Breast epithelium (tissue), 4 donors: ENCODE results near the gene C2orf68. TPM values are rescaled to one million over a fixed set of nuclear protein-coding genes. Genes with fewer than 3 reads are reported as not detected.
A peak's percentile ranks its signal among the peaks of the same experiment; 100 is the strongest.

Experiments used
- DNase-seq, 2 donors: peaks; one replicate each; pipeline ENCODE4 v3.0.0-alpha.2; 2019; ENCODE audit warnings: low spot score in 2 of 2
- H3K27ac ChIP-seq, 2 donors: fragments of 200-600 bp; sonication (generic) in 1 of 2; one replicate each; pipeline ENCODE4 v1.5.1; 2016 to 2019; ENCODE audit warnings: mild to moderate bottlenecking in 1 of 2
- H3K27me3 ChIP-seq, 2 donors: fragments of 200-600 bp; sonication (generic) in 1 of 2; one replicate each; pipeline versions ENCODE4 v1.5.1 to v1.6.0; 2017 to 2019; ENCODE audit warnings: control low read depth in 1 of 2, mild to moderate bottlenecking in 1 of 2
- H3K36me3 ChIP-seq: fragments of 200-600 bp; one replicate; pipeline ENCODE4 v1.5.1; 2019
- H3K4me1 ChIP-seq, 2 donors: fragments of 200-600 bp; sonication (generic); one replicate each; pipeline ENCODE4 v1.5.1; 2016 to 2019; ENCODE audit warnings: control low read depth in 1 of 2
- H3K4me3 ChIP-seq, 3 donors: fragments of 200-600 bp; sonication (generic); 1 replicate in 2 of 3; 2 replicates in 1 of 3; pipeline ENCODE4 v1.5.1; 2016 to 2019; ENCODE audit warnings: mild to moderate bottlenecking in 3 of 3, moderate library complexity in 2 of 3
- H3K9me3 ChIP-seq, 2 donors: fragments of 200-600 bp; sonication (generic) in 1 of 2; one replicate each; pipeline ENCODE4 v1.5.1; 2016 to 2019; ENCODE audit warnings: control low read depth in 1 of 2
- POLR2A ChIP-seq: fragments of 450-650 bp; IDR thresholded peaks from one replicate; pipeline ENCODE4 v1.6.1; 2016; ENCODE audit warnings: antibody characterized with exemption, mild to moderate bottlenecking, moderate library complexity
- POLR2AphosphoS5 ChIP-seq, 3 donors: sonication (generic); formaldehyde crosslinking; IDR thresholded peaks; one replicate each; pipeline ENCODE4 v1.6.1; 2017; ENCODE audit warnings: antibody characterized with exemption in 3 of 3
- intact Hi-C: fragments of 100-400 bp; cut with DNase I; formaldehyde crosslinking; loops from one replicate; pipeline ENCODE4 v1.15.1; 2023; ENCODE audit warnings: low total_unique reads
- total RNA-seq, 3 donors: library from RNA; depleted of rRNA; stranded (reverse); fragments of >200 nt; gene quantifications; one replicate each; pipeline ENCODE4 v1.1.0, GENCODE V29; 2016
- TF ChIP-seq, protein P1 (sequence below), 3 donors: fragments of 450-650 bp; IDR thresholded peaks; one replicate each; pipeline ENCODE4 v1.5.1; 2016 to 2017; ENCODE audit warnings: antibody characterized with exemption in 3 of 3, mild to moderate bottlenecking in 3 of 3, moderate library complexity in 3 of 3

Gene C2orf68
- total RNA-seq, 3 donors from 2014 or later = 13.9 to 26.6 (median 16.1) TPM

DNA sequence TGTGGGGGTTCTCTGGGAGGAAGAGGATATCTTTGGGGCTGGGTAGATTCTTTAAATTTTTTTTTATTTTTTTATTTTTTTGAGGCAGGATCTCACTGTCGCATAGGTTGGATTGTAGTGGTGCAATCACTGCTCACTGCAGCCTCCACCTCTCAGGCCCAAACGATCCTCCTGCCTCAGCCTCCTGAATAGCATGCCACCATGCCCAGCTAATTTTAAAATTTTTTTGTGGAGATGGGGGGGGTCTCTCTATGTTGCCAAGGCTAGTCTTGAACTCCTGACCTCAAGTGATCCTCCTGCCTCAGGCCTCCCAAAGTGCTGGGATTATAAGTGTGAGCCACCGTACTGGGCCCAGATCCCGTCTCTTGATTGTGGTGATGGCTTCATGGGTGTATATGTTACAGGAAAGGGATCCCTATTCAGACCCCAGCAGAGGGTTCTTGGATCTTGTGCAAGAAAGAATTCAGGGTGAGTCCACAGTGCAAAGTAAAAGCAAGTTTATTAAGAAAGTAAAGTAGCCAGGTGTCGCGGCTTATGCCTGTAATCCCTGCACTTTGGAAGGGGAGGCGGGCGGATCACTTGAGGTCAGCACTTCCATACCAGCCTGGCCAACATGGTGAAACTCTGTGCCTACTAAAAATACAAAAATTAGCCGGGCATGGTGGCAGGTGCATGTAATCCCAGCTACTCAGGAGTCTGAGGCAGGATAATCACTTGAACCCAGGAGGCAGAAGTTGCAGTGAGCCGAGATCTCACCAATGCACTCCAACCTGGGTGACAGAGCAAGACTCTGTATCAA lies 2.0 kb upstream of the C2orf68 start:
- TF ChIP-seq, protein P1, sequence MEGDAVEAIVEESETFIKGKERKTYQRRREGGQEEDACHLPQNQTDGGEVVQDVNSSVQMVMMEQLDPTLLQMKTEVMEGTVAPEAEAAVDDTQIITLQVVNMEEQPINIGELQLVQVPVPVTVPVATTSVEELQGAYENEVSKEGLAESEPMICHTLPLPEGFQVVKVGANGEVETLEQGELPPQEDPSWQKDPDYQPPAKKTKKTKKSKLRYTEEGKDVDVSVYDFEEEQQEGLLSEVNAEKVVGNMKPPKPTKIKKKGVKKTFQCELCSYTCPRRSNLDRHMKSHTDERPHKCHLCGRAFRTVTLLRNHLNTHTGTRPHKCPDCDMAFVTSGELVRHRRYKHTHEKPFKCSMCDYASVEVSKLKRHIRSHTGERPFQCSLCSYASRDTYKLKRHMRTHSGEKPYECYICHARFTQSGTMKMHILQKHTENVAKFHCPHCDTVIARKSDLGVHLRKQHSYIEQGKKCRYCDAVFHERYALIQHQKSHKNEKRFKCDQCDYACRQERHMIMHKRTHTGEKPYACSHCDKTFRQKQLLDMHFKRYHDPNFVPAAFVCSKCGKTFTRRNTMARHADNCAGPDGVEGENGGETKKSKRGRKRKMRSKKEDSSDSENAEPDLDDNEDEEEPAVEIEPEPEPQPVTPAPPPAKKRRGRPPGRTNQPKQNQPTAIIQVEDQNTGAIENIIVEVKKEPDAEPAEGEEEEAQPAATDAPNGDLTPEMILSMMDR (IDR thresholded peaks at IDR 0.05) = no peak
- no peak for TF ChIP-seq POLR2AphosphoS5 (IDR thresholded peaks at IDR 0.05)
- Histone ChIP-seq H3K27ac (no peak overlapping the region), H3K27me3 (no peaks in the 10 kb centered on the region), H3K36me3 (no peaks in the 10 kb centered on the region), H3K9me3 (no peaks in the 10 kb centered on the region), H3K4me3 (no peak overlapping the region), H3K4me1 (peaks cover 0 to 8% of the 10 kb centered on the region in 2 donors)
- no peak for DNase-seq
- intact Hi-C loops = loop anchor here (2.0 kb wide), 1 partner anchor 95 kb away; no protein-coding TSS in a partner anchor

DNA sequence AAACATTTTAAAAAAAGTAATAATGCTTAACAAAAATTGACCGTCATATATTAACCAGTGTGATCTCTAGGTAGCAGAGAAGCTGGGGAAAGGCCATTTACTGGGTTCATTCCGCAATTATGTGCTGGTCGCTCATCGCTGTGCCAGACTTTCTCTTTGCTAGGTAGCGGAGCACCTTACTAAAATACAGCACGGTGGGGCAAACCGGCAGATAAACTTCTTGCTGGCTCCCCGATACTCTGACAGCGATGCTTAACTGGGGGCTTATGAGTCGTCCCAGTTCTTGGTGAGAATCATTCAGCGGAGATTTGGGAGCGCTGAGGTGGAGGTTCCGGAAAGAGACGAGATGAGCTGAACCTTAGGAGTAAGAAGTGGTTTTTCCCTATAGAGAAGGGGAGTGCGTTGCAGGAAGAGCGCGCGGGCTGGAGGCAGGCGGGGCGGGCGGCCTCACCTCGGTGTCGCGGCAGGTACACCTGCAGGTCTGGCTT lies 605 bp downstream of the C2orf68 start:
- Histone ChIP-seq H3K4me1 (peaks cover 0 to 8% of the 10 kb centered on the region in 2 donors), H3K4me3 (peak overlapping the region; percentile 86 to 93 (median 91)), H3K27me3 (no peaks in the 10 kb centered on the region), H3K9me3 (no peaks in the 10 kb centered on the region), H3K36me3 (no peaks in the 10 kb centered on the region), H3K27ac (peak overlapping the region; percentile 86 to 94)
- no peak for TF ChIP-seq POLR2AphosphoS5 (IDR thresholded peaks at IDR 0.05)
- TF ChIP-seq POLR2A = no peak
- TF ChIP-seq, protein P1 (IDR thresholded peaks at IDR 0.05) = no peak
- DNase-seq = no peak
- intact Hi-C loops = no loop called here

DNA sequence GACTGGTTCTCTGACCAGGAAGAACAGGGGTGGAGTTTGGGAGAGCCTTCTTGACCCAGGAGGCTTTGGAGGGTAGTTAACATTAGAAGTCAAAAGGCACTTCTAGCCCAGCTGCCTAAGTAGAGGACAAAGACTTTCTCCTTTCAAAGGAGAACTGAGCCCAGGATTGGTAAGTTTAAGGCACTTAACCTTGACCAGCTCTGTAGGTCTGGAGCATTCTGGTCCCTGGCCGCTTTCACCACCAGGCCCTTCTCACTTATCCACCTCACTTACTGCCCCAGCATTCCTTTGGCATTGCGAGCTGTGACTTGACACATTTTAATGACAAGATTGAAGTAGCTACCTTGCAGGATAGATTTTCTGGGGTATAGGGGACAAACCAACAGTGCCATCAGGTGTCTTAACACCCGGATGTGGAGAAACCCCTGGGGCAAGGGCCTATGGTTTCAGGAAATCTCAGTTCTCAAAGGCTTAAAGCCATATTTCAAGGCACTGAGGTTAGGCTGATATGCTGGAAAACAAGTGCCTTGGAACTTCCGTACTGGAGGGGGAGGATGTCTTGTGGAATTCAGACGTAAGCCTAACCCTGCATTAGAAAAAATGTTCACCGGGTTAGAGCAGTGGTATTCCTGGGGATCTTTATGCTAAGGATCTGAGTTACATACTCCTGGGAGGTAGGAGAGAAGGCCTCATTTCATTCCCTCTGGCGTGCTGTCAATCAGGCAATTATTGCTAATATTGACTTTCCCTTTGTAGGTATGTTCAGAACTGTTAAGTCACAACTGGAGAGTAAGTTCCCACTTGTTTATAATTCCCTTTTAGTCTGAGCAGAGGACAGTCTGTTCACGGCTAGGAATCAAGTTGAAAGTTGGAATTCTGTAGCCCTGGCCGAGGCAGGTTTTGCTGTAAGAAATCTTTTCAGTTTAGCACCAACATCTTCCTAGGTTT lies 4.3 kb downstream of the C2orf68 start:
- no peak for TF ChIP-seq POLR2A
- TF ChIP-seq, protein P1 (IDR thresholded peaks at IDR 0.05) = no peak
- TF ChIP-seq POLR2AphosphoS5 (IDR thresholded peaks at IDR 0.05) = no peak
- intact Hi-C loops = no loop called here
- H3K27me3 ChIP-seq = no peaks in the 10 kb centered on the region
- no peaks in the 10 kb centered on the region for H3K9me3 ChIP-seq
- no peaks in the 10 kb centered on the region for H3K36me3 ChIP-seq
- peaks cover 9 to 34% of the 10 kb centered on the region in 2 donors for H3K4me1 ChIP-seq
- peak overlapping the region; percentile 68 to 77 for H3K27ac ChIP-seq
- H3K4me3 ChIP-seq = no peak overlapping the region
- no peak for DNase-seq

DNA sequence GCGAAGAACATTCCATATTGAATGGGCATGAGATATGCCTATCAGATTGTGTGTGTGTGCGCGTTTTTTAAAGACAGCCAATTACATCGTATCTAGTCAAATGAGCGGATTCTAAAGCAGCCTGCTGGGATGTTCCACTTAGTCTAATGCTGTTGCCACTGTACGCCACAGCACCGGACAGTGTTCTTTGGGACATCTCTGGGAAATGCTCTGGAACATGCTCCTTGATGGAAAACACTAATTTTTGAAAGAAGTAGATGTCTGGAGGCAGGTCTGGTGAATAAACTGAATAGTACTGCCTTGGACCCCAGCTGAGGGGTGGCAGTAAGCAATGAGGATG lies 5.8 kb downstream of the C2orf68 start:
- Histone ChIP-seq H3K27me3 (no peaks in the 10 kb centered on the region), H3K4me1 (peaks cover 9 to 37% of the 10 kb centered on the region in 2 donors), H3K9me3 (no peaks in the 10 kb centered on the region), H3K27ac (peak overlapping the region; percentile 86 to 89), H3K4me3 (peak overlapping the region in 1 of 3 donors; percentile 75), H3K36me3 (no peaks in the 10 kb centered on the region)
- no peak for DNase-seq
- intact Hi-C loops = no loop called here
- TF ChIP-seq, protein P1 (IDR thresholded peaks at IDR 0.05) = no peak
- no peak for TF ChIP-seq POLR2A
- TF ChIP-seq POLR2AphosphoS5 (IDR thresholded peaks at IDR 0.05) = no peak
